ENCODE data around the gene KRTAP23-1.

The KRTAP23-1 gene

GRCh38 chr21:30348506-30348905 is at the start of gene KRTAP23-1:
KRTAP23-1 (minus strand) TSS chr21:30348606; CDS start chr21:30348606, 0 bp downstream.
- Histone ChIP-seq H3K4me3 (ENCODE audit: low read length) (no peak within 1 kb of the TSS), H3K4me1 (ENCODE audit: control insufficient read depth, low read depth, low read length) (peaks cover 12% of the 10 kb centered on the region), H3K36me3 (ENCODE audit: control insufficient read depth, low read depth, low read length) (no peaks in the 10 kb centered on the region), H3K27me3 (ENCODE audit: control insufficient read depth, insufficient read depth, low read length) (no peaks in the 10 kb centered on the region), H3K27ac (ENCODE audit: low read length) (no peak within 1 kb of the TSS), H3K9me3 (ENCODE audit: control insufficient read depth, low read depth, low read length) (no peaks in the 10 kb centered on the region), H3K9ac (ENCODE audit: low read length) (no peak within 1 kb of the TSS)

GRCh38 chr21:30395731-30396130 is 47.3 kb upstream of the KRTAP23-1 start, which contains the start of gene KRTAP13-1:
KRTAP13-1 (plus strand) TSS chr21:30396031; CDS start chr21:30396087, 56 bp downstream.
- Histone ChIP-seq H3K27me3 (ENCODE audit: control insufficient read depth, insufficient read depth, low read length) (no peaks in the 10 kb centered on the region), H3K4me3 (ENCODE audit: low read length) (no peak within 1 kb of the TSS), H3K36me3 (ENCODE audit: control insufficient read depth, low read depth, low read length) (no peaks in the 10 kb centered on the region), H3K9ac (ENCODE audit: low read length) (no peak within 1 kb of the TSS), H3K9me3 (ENCODE audit: control insufficient read depth, low read depth, low read length) (no peaks in the 10 kb centered on the region), H3K4me1 (ENCODE audit: control insufficient read depth, low read depth, low read length) (no peaks in the 10 kb centered on the region), H3K27ac (ENCODE audit: low read length) (no peak within 1 kb of the TSS)

GRCh38 chr21:30391492-30392025 is 43.2 kb upstream of the KRTAP23-1 start:
- Histone ChIP-seq H3K9me3 (ENCODE audit: control insufficient read depth, low read depth, low read length) (no peaks in the 10 kb centered on the region), H3K27ac (ENCODE audit: low read length) (no peak overlapping the region), H3K9ac (ENCODE audit: low read length) (no peak overlapping the region), H3K4me1 (ENCODE audit: control insufficient read depth, low read depth, low read length) (no peaks in the 10 kb centered on the region), H3K36me3 (ENCODE audit: control insufficient read depth, low read depth, low read length) (no peaks in the 10 kb centered on the region), H3K4me3 (ENCODE audit: low read length) (no peak overlapping the region), H3K27me3 (ENCODE audit: control insufficient read depth, insufficient read depth, low read length) (no peaks in the 10 kb centered on the region)

- Histone ChIP-seq H3K9me3 (ENCODE audit: control insufficient read depth, low read depth, low read length) (no peaks in the 10 kb centered on the region), H3K9ac (ENCODE audit: low read length) (no peak overlapping the region), H3K27me3 (ENCODE audit: control insufficient read depth, insufficient read depth, low read length) (no peaks in the 10 kb centered on the region), H3K4me1 (ENCODE audit: control insufficient read depth, low read depth, low read length) (no peaks in the 10 kb centered on the region), H3K36me3 (ENCODE audit: control insufficient read depth, low read depth, low read length) (no peaks in the 10 kb centered on the region), H3K27ac (ENCODE audit: low read length) (no peak overlapping the region), H3K4me3 (ENCODE audit: low read length) (no peak overlapping the region)
These were observed 33.8 kb upstream of the KRTAP23-1 start for GRCh38 chr21:30382201-30382600.

- Histone ChIP-seq H3K4me3 (ENCODE audit: low read length) (no peak within 1 kb of the TSS), H3K4me1 (ENCODE audit: control insufficient read depth, low read depth, low read length) (no peaks in the 10 kb centered on the region), H3K9me3 (ENCODE audit: control insufficient read depth, low read depth, low read length) (no peaks in the 10 kb centered on the region), H3K9ac (ENCODE audit: low read length) (no peak within 1 kb of the TSS), H3K36me3 (ENCODE audit: control insufficient read depth, low read depth, low read length) (no peaks in the 10 kb centered on the region), H3K27ac (ENCODE audit: low read length) (no peak within 1 kb of the TSS), H3K27me3 (ENCODE audit: control insufficient read depth, insufficient read depth, low read length) (no peaks in the 10 kb centered on the region)
These were observed 23.8 kb upstream of the KRTAP23-1 start, which contains the start of gene KRTAP13-2 for GRCh38 chr21:30372139-30372770. KRTAP13-2 (minus strand) TSS chr21:30372271; CDS start chr21:30372213, 58 bp downstream.

- no peaks in the 10 kb centered on the region for H3K36me3 ChIP-seq (ENCODE audit: control insufficient read depth, low read depth, low read length)
- no peak overlapping the region for H3K4me3 ChIP-seq (ENCODE audit: low read length)
- H3K27ac ChIP-seq (ENCODE audit: low read length) = no peak overlapping the region
- H3K9ac ChIP-seq (ENCODE audit: low read length) = no peak overlapping the region
- H3K4me1 ChIP-seq (ENCODE audit: control insufficient read depth, low read depth, low read length) = no peaks in the 10 kb centered on the region
- H3K9me3 ChIP-seq (ENCODE audit: control insufficient read depth, low read depth, low read length) = no peaks in the 10 kb centered on the region
- no peaks in the 10 kb centered on the region for H3K27me3 ChIP-seq (ENCODE audit: control insufficient read depth, insufficient read depth, low read length)
These were observed 7.5 kb upstream of the KRTAP23-1 start for GRCh38 chr21:30355906-30356305.

- Histone ChIP-seq H3K9me3 (ENCODE audit: control insufficient read depth, low read depth, low read length) (no peaks in the 10 kb centered on the region), H3K27me3 (ENCODE audit: control insufficient read depth, insufficient read depth, low read length) (no peaks in the 10 kb centered on the region), H3K27ac (ENCODE audit: low read length) (no peak overlapping the region), H3K36me3 (ENCODE audit: control insufficient read depth, low read depth, low read length) (no peaks in the 10 kb centered on the region), H3K4me3 (ENCODE audit: low read length) (no peak overlapping the region), H3K4me1 (ENCODE audit: control insufficient read depth, low read depth, low read length) (peaks cover 7% of the 10 kb centered on the region), H3K9ac (ENCODE audit: low read length) (no peak overlapping the region)
These were observed 6.1 kb upstream of the KRTAP23-1 start for GRCh38 chr21:30354308-30355005.

GRCh38 chr21:30351534-30351933 is 3.1 kb upstream of the KRTAP23-1 start:
- Histone ChIP-seq H3K27me3 (ENCODE audit: control insufficient read depth, insufficient read depth, low read length) (no peaks in the 10 kb centered on the region), H3K9ac (ENCODE audit: low read length) (no peak overlapping the region)

GRCh38 chr21:30349572-30349971 is 1.2 kb upstream of the KRTAP23-1 start:
- no peak overlapping the region for H3K9ac ChIP-seq (ENCODE audit: low read length)
- H3K4me1 ChIP-seq (ENCODE audit: control insufficient read depth, low read depth, low read length) = peaks cover 12% of the 10 kb centered on the region
- no peaks in the 10 kb centered on the region for H3K27me3 ChIP-seq (ENCODE audit: control insufficient read depth, insufficient read depth, low read length)
- no peak overlapping the region for H3K4me3 ChIP-seq (ENCODE audit: low read length)
- no peaks in the 10 kb centered on the region for H3K9me3 ChIP-seq (ENCODE audit: control insufficient read depth, low read depth, low read length)
- no peak overlapping the region for H3K27ac ChIP-seq (ENCODE audit: low read length)
- no peaks in the 10 kb centered on the region for H3K36me3 ChIP-seq (ENCODE audit: control insufficient read depth, low read depth, low read length)

More at GRCh38 chr21:30351534-30351933, 3.1 kb upstream of the KRTAP23-1 start:
- no peaks in the 10 kb centered on the region for H3K9me3 ChIP-seq (ENCODE audit: control insufficient read depth, low read depth, low read length)
- H3K27ac ChIP-seq (ENCODE audit: low read length) = no peak overlapping the region
- no peak overlapping the region for H3K4me3 ChIP-seq (ENCODE audit: low read length)
- no peaks in the 10 kb centered on the region for H3K36me3 ChIP-seq (ENCODE audit: control insufficient read depth, low read depth, low read length)
- peaks cover 12% of the 10 kb centered on the region for H3K4me1 ChIP-seq (ENCODE audit: control insufficient read depth, low read depth, low read length)

- no peaks in the 10 kb centered on the region for H3K27me3 ChIP-seq (ENCODE audit: control insufficient read depth, insufficient read depth, low read length)
- H3K9ac ChIP-seq (ENCODE audit: low read length) = no peak overlapping the region
- H3K4me1 ChIP-seq (ENCODE audit: control insufficient read depth, low read depth, low read length) = peaks cover 11% of the 10 kb centered on the region
- H3K36me3 ChIP-seq (ENCODE audit: control insufficient read depth, low read depth, low read length) = no peaks in the 10 kb centered on the region
- H3K4me3 ChIP-seq (ENCODE audit: low read length) = no peak overlapping the region
- no peaks in the 10 kb centered on the region for H3K9me3 ChIP-seq (ENCODE audit: control insufficient read depth, low read depth, low read length)
- H3K27ac ChIP-seq (ENCODE audit: low read length) = no peak overlapping the region
These were observed 3.4 kb downstream of the KRTAP23-1 start for GRCh38 chr21:30345014-30345413.

GRCh38 chr21:30340714-30341573 is 7.5 kb downstream of the KRTAP23-1 start:
- H3K27ac ChIP-seq (ENCODE audit: low read length) = no peak overlapping the region
- H3K4me3 ChIP-seq (ENCODE audit: low read length) = no peak overlapping the region
- H3K9ac ChIP-seq (ENCODE audit: low read length) = no peak overlapping the region
- no peaks in the 10 kb centered on the region for H3K4me1 ChIP-seq (ENCODE audit: control insufficient read depth, low read depth, low read length)
- no peaks in the 10 kb centered on the region for H3K36me3 ChIP-seq (ENCODE audit: control insufficient read depth, low read depth, low read length)
- H3K27me3 ChIP-seq (ENCODE audit: control insufficient read depth, insufficient read depth, low read length) = no peaks in the 10 kb centered on the region
- H3K9me3 ChIP-seq (ENCODE audit: control insufficient read depth, low read depth, low read length) = no peaks in the 10 kb centered on the region
